ENCODE measurements around the gene NPIPA1.
"Not testable (repeated sequence)": the region's sequence is repeated elsewhere in the genome, so short reads cannot be mapped to it uniquely, and the experiment has no call there.

The NPIPA1 gene

DNA sequence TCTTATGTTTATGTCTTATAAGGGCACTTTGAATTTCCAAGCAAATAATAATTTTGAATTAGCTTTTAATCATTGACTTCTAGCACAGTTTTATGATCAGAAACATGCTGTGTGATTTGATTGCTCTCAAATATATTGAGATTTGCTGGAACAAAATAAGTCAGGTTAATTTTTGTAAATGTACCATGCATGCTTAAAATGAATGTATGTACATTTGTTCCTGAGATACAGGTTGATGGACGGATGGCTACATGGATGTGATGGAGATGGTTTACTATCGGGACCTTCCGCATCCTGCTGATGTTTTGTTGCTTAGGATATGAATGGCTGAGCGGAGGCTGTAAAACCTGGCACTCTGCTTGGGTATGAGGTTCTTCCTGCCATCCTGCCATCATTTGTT, at the start of gene NPIPA1:
NPIPA1 (plus strand) TSS at position 301 of the 400 bp plus-strand sequence; CDS start at position 301, 0 bp downstream.
- DNase-seq (ENCODE audit: low read depth, low spot score): not testable (repeated sequence)

DNA sequence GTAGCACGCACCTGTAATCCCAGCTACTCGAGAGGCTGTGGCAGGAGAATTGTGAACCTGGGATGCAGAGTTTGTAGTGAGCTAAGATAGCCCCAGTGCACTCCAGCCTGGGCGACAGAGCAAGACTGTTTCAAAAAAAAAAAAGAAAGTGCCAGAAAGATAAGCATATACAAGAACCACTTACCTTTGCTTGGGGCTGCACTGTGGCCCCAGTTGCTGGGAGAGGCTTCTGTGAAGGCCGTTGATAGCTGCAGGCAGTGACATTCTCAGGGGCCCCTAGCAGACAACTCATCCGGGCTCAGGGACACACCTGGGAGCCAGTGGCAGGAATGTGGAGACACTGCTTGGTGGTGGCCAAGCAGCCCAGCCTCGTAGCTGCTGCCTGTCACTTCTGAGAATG, 45.1 kb upstream of the NPIPA1 start:
- not testable (repeated sequence) for DNase-seq (ENCODE audit: low read depth, low spot score)

DNA sequence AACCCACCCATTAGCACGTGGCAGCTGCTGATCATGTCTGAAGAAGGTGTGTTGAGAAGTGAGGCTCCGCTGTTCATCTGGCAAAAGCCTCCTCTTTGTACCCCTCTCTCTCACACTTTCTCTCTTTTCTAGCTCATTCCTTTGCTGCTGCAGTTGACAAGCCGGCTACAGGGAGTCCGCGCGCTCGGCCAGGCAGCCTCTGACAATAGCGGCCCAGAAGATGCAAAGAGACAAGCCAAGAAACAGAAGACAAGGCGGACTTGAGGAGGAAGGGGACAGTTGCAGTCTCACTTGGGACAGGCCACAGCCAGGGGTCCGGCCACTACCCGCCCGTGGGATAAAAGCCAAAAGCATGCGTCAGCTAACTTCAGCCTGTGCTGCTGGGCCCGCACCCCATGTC, 41.9 kb upstream of the NPIPA1 start:
- DNase-seq (ENCODE audit: low read depth, low spot score): not testable (repeated sequence)

DNA sequence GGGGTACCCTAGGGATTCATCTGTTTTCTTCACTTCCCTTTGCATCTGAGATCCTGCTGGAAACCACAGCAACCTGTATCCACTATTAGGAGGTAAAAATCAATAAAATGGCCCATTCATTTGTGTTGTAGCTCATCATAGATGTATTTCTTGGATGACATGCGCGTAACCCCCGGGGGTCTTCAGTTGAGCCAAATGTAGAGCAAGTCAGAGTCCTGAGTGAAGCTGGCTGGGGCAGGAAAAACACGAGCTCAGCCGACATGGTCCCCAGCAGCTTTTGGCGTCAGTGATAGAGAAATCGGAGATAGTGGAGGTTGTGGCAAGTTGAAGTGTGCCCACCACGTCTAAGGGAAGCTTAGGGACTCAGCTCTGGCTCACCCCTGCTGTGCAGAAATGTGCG, 41.2 kb upstream of the NPIPA1 start:
- DNase-seq (ENCODE audit: low read depth, low spot score): not testable (repeated sequence)

DNA sequence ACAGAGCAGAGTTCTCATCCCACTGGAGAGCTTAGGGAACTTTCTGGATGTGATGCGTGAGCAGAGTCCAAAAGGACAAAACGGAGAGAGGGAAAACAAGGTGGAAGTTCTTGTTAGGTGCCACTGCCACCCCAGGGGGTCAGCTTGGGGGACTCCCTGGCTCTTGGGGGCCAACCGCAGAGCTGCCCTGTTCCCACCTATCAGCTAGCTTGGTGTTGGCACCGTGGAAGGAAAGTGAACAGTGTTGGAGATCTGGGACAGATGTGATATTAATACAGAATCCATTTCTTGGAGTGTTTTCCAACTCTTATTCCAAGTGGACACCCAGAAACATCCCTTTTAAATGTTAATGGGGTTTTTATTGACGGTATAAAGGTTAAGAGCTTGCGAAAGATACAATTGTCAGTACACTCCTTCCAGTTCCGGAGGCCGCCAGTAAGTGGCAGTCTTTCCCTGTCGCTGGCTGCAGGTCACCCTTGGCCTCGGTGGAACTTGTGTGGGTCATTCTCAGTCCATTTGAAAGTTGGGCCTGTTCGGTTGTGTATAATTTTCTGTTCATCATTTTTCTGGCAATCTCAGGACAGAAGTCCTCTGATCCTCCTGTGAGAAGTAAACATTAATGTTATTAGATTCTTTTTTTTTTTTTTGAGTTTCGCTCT, 40.1 kb upstream of the NPIPA1 start:
- DNase-seq (ENCODE audit: low read depth, low spot score): not testable (repeated sequence)

DNA sequence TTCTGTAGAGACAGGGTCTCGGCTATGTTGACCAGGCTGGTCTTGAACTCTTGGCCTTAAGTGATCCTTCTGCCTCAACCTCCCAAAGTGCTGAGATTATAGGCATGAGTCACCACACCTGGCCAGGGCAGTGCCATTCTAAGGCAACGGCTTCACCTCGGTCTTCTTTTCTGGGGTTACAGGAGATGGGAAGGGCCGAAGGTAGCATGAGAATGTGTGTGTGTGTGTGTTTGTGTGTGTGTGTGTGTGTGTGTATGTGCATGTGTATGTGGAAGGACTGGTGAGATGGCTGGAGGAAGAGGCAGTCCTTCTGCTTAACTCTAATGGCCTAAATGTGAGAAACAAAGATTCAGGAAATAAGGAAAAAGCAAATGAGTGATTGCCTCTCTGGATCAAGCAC, 39.1 kb upstream of the NPIPA1 start:
- DNase-seq (ENCODE audit: low read depth, low spot score): not testable (repeated sequence)

DNA sequence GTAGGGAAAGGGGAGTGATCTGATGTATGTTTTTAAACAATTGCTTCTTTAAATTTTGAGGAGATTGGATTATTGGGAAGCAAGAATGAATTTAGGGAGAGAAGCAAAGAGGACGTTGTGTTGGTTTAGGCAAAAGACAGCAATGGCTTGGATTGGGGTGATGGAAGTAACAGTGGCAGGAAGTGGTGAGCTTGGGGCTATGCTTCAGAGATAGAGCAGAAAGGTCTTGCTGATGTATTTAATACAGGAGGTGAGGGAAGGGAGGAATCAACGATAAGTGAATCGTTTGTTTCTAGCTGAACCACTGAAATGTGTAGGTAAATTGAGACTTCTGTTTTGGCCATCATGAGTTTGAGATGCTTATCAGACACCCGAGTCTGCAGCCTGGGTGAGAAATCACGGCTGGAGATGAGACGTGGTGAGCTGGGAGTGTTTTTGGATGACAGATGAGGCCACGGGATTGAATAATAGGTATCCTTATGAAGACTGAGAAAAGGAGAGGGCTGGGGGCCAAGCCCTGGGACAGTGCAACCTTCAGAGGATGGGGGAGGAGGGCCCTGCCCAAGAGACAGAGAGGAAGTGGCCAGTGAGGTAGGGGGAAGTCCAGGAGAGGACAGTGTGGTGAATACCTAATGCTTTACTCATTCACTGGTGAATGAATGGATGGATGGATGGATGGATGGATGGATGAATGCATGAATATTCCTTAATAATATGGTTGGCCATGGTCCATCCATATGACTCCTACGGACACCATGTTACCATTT, 33.9 kb upstream of the NPIPA1 start:
- not testable (repeated sequence) for DNase-seq (ENCODE audit: low read depth, low spot score)

DNA sequence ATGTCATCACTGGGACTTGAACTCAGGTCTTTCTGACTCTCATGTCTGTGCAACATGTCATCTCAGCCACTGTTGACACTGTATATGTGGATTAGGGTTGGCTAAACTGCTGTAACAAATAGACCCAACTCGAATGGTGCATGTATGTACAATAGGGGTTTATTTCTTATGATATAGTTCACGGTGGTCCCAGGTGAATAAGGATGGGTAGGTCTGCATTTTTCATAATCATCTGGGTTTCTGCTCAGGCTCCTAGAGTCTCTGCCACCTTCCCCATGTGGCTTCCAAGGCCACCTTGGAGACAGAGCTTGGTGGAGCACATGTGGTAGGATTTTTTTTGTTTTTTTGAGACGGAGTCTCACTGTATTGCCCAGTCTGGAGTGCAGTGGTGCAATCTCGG, 27.5 kb upstream of the NPIPA1 start:
- DNase-seq (ENCODE audit: low read depth, low spot score): not testable (repeated sequence)

DNA sequence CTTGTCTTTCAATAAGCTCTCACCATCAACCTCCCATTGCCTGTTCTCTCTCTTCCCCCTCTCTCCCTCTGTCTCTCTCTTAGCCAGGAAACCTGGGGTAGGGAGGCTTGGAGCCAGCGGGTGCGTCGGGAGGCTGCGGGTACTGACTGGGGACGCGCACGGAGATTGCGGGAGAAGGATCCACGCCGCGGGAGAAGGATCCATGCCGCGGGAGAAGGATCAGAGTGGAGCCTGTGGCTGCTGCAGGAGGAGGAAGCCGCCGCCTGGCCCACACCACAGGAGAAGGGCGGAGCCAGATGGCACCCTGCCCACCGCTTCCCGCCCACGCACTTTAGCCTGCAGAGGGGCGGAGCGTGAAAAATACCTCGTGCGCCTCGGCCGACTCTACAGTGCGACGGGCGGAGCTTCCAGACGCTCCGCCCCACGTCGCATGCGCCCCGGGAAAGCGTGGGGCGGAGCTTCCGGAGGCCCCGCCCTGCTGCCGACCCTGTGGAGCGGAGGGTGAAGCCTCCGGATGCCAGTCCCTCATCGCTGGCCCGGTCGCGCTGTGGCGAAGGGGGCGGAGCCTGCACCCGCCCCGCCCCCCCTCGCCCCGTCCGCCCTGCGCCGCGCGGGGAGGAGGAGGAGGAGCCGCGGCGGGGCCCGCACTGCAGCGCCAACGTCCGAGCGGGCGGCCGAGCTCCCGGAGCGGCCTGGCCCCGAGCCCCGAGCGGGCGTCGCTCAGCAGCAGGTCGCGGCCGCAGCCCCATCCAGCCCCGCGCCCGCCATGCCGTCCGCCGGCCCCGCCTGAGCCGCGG, 26.2 kb upstream of the NPIPA1 start:
- not testable (repeated sequence) for DNase-seq (ENCODE audit: low read depth, low spot score)

DNA sequence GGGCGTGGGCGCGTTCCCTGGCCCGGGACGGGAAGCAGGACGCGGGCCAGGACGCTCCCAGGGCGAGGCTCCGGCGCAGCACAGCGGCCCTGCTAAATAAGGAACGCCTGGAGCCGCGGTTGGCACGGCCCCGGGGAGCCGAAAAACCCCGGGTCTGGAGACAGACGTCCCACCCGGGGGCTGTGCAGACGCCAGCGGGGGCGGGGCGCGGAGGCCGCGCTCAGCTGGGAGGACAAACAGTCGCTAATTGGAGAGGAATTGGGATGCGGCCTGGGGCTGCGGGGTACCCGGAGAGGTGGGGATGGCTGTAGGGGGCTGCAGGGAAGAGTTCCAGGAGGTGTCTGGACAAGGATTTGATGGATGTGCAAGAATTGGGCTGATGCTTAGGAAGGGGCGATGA, 25.3 kb upstream of the NPIPA1 start:
- peak; percentile 9 for DNase-seq (ENCODE audit: low read depth, low spot score)

DNA sequence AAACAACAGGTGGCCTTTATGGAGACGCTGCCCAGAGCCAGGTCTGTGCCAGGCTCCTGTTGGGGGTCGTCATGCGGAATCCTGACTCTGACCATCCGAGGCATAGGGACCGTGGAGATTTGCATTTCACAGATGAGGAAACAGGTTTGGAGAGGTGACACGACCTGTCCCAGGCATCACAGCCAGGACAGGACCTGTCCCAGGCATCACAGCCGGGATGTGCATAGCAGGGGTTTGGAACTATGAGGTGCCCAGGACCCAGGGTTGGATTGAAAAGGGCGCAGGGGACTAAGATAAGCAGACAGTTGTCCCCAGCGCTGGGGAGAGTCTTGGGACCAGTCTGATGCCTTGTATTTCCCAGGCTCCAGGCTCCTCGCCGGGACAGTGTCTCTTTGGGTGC, 24.7 kb upstream of the NPIPA1 start:
- DNase-seq (ENCODE audit: low read depth, low spot score): not testable (repeated sequence)

DNA sequence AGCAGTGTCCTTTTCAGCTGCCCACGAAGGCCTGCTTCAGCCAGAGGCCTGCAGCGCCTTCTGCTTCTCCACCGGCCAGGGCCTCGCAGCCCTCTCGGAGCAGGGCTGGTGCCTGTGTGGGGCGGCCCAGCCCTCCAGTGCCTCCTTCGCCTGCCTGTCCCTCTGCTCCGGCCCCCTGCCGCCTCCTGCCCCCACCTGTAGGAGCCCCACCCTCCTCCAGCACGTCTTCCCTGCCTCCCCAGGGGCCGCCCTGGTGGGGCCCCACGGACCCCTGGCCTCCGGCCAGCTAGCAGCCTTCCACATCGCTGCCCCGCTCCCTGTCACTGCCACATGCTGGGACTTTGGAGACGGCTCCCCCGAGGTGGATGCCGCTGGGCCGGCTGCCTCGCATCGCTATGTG, 18.7 kb upstream of the NPIPA1 start:
- not testable (repeated sequence) for DNase-seq (ENCODE audit: low read depth, low spot score)

DNA sequence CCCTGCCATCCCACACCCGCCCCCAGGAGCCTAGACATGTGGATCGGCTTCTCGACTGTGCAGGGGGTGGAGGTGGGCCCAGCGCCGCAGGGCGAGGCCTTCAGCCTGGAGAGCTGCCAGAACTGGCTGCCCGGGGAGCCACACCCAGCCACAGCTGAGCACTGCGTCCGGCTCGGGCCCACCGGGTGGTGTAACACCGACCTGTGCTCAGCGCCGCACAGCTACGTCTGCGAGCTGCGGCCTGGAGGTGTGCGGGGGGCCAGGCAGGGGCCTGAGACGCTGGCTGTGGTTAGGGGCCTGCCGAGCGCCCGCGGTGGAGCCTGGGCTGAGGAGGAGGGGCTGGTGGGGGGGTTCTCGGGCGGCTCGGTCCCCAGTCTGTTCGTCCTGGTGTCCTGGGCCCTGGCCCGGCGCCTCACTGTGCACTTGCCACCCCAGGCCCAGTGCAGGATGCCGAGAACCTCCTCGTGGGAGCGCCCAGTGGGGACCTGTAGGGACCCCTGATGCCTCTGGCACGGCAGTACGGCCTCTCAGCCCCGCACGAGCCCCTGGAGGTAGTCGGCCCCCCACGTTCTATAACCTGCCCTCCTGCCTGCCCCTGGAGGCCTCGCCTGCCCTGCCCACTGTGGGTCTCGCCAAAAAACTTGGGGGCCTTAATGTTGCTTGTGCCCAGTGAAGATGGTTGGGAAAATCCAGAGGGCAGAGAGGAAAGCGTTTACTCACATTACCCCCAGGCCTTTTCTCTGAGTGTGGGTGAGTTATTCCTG, 17.2 kb upstream of the NPIPA1 start:
- DNase-seq (ENCODE audit: low read depth, low spot score): not testable (repeated sequence)

DNA sequence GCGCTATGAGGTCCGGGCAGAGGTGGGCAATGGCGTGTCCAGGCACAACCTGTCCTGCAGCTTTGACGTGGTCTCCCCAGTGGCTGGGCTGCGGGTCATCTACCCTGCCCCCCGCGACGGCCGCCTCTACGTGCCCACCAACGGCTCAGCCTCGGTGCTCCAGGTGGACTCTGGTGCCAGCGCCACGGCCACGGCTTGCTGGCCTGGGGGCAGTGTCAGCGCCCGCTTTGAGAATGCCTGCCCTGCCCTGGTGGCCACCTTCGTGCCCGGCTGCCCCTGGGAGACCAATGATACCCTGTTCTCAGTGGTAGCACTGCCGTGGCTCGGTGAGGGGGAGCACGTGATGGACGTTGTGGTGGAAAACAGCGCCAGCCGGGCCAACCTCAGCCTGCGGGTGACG, 15.0 kb upstream of the NPIPA1 start:
- not testable (repeated sequence) for DNase-seq (ENCODE audit: low read depth, low spot score)

DNA sequence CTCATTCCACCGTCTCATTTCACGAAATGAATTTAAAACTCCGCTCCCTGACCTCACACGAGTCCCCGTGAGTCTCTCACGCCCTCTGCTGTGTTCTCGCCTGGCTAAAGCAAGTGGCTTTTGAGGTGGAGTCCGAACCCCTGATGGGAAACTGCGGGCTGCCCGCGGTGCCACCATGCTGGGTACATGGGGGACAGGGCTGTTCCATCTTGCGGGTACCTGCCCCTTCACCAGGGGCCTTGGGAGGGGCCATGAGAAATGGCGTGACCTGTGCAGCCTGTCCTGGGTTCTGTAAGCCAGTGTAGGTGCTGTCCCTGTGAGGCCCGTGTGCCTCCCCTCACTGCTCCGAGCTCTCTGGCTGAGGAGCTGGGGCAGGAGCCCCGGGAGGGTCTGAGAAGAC, 14.3 kb upstream of the NPIPA1 start:
- not testable (repeated sequence) for DNase-seq (ENCODE audit: low read depth, low spot score)

DNA sequence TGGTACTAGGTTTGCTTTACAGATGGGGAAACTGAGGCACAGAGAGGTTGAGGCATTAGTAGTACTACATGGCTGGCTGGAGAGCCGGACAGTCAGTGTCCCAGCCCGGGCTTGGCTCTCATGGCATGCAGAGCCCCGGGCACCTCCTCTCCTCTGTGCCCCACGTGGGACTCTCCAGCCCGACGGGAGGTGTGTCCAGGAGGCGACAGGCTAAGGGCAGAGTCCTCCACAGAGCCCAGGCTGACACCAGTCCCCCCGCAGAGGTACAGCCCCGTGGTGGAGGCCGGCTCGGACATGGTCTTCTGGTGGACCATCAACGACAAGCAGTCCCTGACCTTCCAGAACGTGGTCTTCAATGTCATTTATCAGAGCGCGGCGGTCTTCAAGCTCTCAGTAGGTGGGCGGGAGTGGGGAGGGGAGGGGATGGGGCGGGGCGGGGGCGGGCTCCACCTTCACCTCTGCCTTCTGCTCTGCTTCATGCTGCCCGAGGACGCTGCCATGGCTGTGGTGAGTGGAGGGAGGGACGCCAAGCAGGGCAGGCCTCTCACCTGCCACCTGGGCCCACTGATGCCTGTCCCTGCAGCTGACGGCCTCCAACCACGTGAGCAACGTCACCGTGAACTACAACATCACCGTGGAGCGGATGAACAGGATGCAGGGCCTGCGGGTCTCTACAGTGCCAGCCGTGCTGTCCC, 13.7 kb upstream of the NPIPA1 start:
- DNase-seq (ENCODE audit: low read depth, low spot score): not testable (repeated sequence)

DNA sequence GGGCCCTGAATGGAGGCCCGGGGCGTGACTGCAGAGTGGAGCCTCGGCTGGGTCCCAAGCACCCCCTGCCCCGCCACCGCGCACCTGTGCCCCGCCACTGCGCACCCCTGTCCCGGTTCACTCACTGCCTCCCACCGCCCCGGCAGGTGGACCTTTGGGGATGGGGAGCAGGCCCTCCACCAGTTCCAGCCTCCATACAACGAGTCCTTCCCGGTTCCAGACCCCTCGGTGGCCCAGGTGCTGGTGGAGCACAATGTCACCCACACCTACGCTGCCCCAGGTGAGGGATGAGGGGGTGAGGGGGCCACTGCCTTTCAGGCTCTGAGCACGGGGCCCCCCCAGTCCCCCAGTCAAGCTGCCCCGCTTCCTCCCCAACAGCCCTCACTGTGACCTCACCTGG, 12.9 kb upstream of the NPIPA1 start:
- not testable (repeated sequence) for DNase-seq (ENCODE audit: low read depth, low spot score)

DNA sequence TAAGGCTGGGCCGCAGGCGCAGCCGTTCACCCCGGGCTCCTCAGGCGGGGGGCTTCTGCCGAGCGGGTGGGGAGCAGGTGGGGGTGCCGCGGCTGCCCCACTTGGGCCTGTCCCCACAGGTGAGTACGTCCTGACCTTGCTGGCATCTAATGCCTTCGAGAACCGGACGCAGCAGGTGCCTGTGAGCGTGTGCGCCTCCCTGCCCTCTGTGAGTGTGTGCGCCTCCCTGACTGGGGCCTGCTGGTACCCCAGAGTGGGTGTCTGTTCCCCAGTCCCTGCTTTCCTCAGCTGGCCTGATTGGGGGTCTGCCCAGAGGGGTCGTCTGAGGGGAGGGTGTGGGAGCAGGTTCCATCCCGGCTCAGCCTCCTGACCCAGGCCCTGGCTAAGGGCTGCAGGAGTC, 12.3 kb upstream of the NPIPA1 start:
- not testable (repeated sequence) for DNase-seq (ENCODE audit: low read depth, low spot score)

DNA sequence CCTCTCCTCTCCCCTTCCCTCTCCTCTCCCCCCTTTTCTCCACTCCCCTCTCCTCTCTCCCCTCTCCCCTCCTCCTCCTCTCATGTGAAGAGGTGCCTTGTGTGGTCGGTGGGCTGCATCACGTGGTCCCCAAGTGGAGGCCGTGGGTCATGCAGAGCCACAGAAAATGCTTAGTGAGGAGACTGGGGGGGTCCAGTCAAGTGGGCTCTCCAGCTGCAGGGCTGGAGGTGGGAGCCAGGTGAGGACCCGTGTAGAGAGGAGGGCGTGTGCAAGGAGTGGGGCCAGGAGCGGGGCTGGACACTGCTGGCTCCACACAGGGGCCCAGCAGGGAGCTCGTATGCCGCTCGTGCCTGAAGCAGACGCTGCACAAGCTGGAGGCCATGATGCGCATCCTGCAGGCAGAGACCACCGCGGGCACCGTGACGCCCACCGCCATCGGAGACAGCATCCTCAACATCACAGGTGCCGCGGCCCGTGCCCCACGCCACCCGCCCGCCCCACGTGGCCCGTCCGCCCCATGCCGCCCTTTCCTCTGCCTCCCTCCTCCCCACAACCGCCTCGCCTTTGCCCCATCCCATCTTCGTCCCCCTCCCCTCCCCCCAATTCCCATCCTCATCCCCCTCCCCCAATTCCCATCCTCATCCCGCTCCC, 9.1 kb upstream of the NPIPA1 start:
- DNase-seq (ENCODE audit: low read depth, low spot score): not testable (repeated sequence)

DNA sequence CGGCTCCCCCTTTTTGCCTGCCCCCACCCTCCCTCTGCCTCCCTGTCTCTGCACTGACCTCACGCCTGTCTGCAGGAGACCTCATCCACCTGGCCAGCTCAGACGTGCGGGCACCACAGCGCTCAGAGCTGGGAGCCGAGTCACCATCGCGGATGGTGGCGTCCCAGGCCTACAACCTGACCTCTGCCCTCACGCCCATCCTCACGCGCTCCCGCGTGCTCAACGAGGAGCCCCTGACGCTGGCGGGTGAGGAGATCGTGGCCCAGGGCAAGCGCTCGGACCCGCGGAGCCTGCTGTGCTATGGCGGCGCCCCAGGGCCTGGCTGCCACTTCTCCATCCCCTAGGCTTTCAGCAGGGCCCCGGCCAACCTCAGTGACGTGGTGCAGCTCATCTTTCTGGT, 8.1 kb upstream of the NPIPA1 start:
- not testable (repeated sequence) for DNase-seq (ENCODE audit: low read depth, low spot score)
